ENCODE measurements around the gene MAGEB16.
A peak's percentile ranks its signal among the peaks of the same experiment; 100 is the strongest.

The MAGEB16 gene

DNA sequence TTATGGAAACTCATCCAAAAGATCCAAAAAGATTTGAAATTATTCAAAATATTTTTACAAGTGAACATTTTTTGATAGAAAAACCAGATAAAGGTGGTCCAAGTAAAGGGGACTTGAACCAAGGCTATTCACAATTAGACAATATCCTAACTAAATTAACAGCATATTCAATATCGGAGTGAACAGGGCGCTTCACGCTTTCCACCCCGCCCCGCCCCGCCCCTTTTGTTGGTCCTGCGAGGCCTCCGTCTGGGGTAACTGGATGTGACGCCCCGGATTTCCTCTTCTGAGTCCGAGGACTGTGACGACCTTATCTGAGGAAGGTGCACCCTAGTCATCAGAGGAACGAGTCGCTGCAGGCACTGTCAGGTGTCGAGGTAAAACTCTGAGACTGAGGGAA, at the start of gene MAGEB16:
Gene MAGEB16 (plus strand): TSS at position 301 of the 400 bp plus-strand sequence. CDS start 3,855 bp downstream, outside the sequence.
- DNase-seq (ENCODE audit: low spot score), result no peak
- FAIRE-seq, result no peak

DNA sequence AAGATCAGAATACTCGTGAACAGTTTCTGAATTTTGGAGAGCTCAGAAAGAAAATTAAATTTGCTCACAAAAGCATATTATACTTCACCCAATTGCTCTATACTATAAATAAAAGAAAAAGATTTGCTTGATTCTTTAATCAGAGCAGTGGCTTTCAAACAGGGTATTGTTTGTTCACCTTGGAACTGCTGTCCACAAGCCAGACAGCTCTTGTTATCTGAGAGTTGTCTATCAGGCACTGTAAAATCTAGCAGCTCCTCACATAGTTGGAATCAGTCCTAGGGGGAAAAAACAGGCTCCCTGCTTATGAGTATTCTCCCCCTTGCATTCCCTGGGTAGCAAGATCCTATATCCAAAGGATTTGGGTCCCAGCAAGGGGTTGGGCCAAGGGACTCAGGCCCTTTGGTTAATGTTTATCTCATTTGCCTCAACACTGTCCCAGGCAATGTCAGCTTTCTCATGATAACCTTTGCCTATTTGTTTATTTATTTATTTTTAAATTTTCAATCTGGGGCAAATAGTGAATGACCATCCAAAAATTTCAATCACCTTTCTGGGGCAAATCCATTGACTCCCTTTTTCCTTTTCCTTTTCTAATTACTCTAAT, 24.1 kb upstream of the MAGEB16 start:
- FAIRE-seq, result no peak

DNA sequence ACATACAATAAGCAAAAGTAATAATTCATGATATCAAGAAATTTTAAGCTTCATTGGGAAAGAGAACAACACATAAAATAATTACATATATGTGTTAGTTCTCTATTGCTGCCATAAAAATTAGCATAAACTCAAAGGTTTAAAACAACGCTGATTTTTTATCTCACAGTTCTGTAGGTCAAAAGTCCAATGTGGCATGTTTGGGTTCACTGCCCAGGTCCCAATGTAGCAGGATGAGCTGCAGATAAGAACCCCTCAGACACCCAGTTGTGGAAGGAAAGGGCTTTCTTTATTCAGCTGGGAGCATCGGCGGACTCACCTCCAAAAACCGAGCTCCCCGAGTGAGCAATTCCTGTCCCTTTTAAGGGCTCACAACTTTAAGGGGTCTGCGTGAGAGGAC, 13.1 kb upstream of the MAGEB16 start:
- DNase-seq (ENCODE audit: low spot score) (no peak), FAIRE-seq (no peak)

More for the DNA sequence above, 24.1 kb upstream of the MAGEB16 start:
- DNase-seq (ENCODE audit: low spot score), result no peak

DNA sequence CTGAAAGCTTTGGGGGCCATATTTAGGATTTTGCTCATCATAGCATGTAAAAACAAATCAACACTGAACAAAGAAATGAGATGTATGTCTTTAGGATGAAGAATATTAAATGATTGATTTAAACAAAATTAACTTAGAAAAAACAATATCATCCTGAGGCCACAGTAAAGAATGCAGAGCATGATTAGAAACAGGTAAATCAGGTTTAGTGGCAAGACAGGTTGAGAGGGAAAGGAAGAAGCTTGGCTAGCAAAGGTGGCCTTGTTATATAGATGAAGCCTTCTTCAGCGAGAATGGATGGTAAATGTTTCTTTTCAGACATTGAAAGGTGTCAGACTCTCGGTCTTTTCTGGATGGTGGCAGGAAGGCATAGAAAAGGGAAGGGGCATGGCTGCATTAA, 11.9 kb upstream of the MAGEB16 start:
- FAIRE-seq, result no peak
- no peak for DNase-seq (ENCODE audit: low spot score)

DNA sequence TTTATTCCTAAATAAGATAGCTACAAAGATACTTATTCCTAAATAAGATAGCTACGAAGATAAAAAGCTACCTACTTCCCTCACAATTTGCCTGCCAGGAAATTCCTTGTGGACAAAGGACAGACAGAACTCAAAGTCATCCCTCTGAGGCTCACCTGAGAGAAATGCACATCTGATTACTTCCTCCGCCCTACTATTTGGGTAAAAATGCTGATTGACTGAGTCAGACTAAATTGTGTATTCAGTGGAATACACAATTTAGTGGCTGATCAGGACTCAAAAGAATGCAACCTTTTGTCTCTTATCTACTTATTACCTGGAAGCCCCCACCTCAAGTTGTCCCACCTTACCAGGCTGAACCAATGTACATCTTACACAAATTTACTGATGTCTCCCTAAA, 10.3 kb upstream of the MAGEB16 start:
- FAIRE-seq (no peak), DNase-seq (ENCODE audit: low spot score) (no peak)

DNA sequence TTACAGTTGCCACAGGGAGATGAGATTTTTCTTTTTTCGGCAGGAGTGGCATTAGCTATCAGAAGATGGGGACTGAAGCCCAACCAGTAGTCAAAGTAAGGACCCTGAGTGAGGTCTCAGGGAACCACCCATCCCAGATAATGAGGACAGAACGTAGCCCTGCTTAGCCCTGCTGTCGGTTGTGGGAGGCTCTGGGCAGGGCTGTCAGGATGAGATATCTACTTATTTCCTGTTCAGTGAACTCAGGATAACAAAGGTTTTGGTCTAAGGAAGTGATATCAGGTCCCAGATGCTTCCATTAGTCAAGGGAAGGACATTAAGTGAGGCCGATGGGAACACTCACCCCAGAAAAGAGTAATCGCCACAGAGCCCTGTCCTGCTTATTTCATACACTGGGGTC, 2.3 kb downstream of the MAGEB16 start:
- DNase-seq (ENCODE audit: low spot score) (no peak), FAIRE-seq (no peak)

DNA sequence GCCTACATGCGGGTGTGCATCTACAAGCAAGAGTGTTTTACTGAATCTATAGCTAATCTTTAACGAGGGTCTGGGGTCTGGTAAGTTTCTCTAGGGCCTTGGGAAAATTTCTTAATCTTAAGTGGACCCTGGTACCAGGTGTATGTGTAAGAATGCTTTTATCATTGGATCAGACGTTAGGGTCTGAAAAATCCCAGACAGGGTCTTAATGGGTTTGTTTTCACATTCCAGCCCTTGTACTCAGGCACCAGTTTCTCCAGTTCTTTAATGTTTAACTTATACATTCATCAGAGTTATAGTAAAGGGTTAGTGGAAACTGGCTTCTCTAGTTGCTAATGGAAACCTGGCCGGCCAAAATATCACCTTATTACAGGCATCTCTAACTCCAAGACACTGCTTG, 11.6 kb downstream of the MAGEB16 start:
- DNase-seq (ENCODE audit: low spot score) (no peak), FAIRE-seq (no peak)

DNA sequence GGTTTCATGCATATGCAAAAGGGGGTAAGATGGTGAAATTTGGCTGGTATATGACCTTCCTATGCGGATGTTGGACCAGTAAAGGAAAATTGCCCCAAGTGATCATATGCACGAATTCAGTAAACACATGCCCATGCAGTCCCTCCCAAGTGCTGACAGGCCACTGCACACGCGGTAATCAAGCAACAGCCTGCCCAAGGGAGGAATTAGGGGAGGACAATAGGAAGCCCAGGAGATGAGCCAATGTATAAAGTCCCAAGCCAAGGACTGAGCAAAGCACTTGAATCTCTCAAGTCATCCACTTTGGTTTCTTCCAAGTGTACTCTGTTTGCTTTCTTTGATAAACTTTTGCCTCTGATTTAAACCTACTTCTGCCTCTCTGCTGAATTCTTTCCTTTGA, 21.1 kb downstream of the MAGEB16 start:
- no peak for DNase-seq (ENCODE audit: low spot score)
- no peak for FAIRE-seq

DNA sequence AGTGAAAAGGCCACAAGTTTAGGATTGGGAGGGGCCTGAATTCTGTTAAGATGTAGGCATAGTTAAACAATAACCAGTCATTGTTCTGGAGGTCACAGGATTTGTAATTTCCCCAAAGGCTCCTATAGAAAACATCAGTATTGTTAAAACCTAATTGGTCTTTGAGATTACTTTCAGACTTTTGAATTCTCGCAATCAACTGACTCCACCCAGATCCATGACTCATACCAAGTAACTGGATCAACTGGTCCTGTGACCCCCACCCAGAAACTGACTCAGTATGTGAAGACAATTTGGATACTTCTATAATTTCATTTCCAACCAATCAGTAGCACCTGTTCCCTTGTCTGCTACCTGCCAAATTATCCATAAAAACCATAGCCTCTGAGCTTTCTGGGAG, 28.4 kb downstream of the MAGEB16 start:
- no peak for DNase-seq (ENCODE audit: low spot score)
- FAIRE-seq, result no peak

DNA sequence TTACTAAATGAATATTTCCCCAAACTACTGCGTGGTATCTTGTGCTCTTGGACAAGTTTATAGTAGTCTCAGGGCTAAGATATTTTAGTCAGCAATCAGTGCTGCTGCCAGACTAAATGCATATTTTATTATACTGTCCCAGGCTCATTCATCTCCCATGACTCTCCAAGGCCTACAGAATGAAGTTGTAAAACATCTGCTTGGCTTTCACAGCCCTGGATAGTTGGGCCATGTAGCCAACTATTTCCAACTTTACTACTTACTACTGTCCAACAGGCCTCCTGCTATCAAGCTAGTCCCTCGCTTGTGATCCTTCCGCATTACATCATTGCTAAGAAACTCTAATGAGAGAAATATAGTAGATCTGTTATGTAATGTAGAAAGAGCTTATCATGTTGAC, 31.4 kb downstream of the MAGEB16 start:
- DNase-seq (ENCODE audit: low spot score) (no peak), FAIRE-seq (no peak)

DNA sequence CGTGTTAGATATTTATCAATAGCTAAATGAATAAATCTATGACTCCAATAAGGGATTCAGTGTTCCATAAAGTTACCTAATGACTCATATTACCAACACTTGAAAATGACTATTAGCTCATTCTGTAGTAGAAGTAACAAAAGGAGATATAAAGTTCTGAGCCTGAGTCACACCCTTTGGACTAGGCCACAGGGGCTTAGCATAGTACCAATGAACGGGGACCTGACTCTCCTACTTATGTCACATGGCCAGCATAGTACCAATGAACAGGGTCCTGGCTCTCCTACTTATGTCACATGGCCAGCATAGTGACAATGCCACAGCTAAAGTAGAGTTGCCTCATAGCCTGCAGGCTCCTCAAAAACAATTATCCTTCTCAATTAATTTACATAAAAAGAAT, 43.7 kb downstream of the MAGEB16 start:
- no peak for FAIRE-seq
- DNase-seq (ENCODE audit: low spot score), result peak; percentile 20

DNA sequence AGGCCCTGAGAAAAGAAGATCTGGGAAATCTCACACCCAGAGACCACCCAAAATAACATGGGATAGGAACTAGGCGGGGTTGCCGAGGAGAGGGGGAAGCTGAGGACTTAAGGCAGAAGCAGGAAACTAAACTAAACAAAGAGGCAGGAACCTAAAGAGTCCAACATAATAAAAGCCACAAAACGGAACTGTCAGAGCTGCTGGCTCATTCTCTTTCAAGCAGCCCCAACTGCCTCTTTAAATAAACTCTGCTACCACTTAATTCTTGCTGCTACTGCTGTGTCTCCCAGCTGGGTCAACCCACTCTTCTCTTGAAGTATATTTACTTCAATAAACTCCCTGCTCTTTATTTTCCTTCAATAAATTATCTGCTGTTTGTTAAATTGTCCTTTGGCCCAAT, 44.5 kb downstream of the MAGEB16 start:
- DNase-seq (ENCODE audit: low spot score), result no peak
- no peak for FAIRE-seq

DNA sequence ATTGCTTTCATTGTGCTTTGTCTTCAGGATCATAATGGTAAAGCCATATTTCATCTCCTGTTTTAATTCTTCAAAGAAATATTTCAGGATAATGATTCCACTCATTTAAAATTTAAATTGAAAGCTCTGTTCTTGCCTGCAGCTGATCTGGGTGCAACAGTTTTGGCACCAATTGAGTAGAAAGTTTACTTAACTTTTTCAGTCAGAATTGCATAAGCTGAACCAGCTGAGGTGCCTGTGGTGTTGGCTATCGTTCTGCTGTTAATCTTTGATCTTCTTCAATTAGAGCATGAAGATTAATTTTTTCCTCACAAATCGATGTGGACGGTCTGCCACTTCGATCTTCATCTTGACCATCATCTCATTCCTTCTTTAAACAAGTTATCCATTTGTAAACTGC, 49.6 kb downstream of the MAGEB16 start:
- no peak for DNase-seq (ENCODE audit: low spot score)
- no peak for FAIRE-seq
